Measurements from ENCODE around the gene TUBA4A. TPM values are rescaled to one million over a fixed set of nuclear protein-coding genes. Genes with fewer than 3 reads are reported as not detected.

The TUBA4A gene
- total RNA-seq, 1 donor from 2014 or later, result 85.1 TPM

DNA sequence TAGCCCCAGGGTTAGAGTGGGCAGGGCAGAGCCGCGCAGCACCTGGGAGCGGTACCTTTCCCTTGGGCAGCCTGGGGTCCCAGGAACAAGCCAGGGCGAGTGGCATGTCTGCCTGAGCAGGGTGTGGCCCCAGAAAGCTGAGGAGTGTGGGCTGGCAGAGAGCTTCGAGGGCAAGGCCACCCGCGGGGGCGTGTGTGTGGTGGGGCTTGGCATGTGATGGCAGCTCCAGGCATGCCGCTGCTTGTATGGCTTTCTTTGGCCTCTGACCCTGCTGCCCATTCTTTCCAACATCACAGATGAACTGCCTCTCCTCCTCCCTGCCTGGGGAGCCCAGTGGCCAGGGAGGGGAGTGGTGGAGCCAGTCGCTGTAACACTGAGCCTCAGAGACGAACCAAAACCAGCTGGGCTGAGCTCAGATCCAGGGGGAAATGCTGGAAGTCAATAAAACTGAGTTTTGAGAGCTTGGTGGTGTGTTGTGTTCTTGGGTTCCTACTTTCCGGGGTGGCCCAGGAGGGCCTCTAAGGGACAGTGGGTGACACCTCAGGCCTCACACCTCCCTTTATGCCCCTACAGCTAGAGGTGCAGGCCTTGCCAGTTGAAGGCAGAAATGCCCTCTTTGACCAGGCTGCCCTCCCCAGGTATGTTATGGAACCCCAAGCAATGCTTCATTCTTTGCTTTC lies 32.9 kb upstream of the TUBA4A start:
- DNase-seq (ENCODE audit: low spot score), result peak; percentile 69

DNA sequence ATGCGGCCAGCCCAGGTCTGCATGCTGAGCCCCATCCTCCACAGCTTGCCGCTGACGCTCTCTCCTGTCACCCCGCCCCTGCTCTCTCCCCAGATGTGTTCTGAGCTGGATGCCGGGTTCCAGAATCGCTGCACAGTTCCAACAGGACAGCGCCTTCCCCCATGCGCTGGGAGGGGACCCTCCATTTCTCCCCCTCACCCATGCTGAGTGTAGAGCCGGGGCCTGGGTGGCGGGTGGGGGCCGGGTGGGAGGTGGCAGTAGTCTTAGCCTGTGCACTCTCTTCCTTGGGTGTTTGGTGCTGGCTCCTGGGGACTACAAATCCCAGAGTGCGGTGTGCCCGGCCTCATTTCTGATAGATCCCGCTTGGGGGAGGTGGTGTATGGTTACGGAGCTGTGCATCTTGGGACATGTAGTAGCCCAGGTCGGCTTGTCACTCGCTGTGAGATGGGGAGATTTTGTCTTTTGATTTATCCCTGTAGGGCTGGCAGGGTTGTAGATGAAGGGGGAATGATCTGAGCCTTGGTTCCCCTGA lies 32.2 kb upstream of the TUBA4A start:
- peak; percentile 74 for DNase-seq (ENCODE audit: low spot score)

- DNase-seq (ENCODE audit: low spot score), result no peak
Observed at GRCh38 chr2:219285373-219285735, 31.6 kb upstream of the TUBA4A start.

DNA sequence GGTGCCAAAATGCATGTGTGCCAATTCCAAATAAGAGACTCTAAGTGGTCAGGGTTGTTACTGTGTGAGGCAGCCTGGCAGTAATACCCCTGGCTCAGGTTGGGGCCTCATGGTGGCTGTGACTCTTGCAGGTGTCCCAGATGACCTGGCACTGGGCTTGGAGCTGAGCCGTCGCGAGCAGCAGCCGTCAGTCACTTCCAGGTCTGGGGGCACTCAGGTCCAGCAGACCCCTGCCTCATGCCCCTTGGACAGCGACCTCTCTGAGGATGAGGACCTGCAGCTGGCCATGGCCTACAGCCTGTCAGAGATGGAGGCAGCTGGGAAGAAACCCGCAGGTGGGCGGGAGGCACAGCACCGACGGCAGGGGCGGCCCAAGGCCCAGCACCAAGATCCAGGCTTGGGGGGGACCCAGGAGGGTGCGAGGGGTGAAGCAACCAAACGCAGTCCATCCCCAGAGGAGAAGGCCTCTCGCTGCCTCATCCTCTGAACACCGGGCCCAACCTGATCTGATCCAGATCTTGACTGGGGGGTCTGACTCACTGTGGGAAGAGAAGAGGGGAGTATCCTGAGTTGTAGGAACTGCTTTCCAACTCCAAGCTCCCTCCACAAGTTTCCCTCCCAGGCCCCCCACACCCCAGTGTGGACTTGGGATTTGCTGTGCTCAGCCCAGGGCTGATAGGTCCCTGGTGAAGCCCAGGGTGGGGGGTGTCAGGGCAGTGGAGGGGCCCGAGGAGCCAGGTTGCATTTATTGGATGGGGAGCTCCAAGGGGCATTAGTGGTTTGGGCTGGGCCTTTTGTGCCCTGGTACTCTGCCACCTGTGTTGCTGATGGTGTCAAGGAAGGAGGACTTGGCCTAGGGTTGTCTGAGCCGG lies 31.0 kb upstream of the TUBA4A start:
- no peak for DNase-seq (ENCODE audit: low spot score)

DNA sequence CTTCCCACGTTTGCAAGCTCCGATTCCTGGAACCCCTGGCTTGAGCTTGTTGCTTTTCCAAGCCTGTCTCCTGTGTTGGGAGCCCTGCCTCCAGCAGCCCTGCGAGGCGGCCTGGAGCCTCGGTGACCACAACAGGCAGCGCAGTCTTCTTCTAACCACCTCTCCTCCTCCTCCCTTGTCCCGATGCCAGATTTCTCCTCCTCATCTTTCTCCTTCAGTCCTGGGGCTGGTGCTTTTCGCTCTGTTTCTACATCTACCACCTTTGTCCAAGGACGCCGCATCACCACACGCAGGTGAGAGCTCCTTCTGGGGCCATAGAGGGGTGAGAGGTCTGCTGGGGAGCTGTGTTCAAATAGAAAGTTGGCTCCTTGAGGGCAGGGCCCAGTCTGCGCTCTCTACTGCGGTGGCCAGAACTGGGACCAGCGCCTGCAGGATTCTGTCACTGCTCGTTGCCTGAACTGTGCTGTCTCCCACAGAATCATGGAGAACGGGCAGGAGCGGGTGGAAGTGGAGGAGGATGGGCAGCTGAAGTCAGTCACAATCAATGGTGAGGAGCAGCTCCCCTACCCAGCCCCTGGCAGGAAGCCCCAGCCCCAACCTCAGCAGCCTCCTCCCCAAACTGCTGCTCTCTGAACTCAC lies 29.3 kb upstream of the TUBA4A start:
- no peak for DNase-seq (ENCODE audit: low spot score)

GRCh38 chr2:219282375-219282774 lies 28.7 kb upstream of the TUBA4A start:
- DNase-seq (ENCODE audit: low spot score), result no peak

DNA sequence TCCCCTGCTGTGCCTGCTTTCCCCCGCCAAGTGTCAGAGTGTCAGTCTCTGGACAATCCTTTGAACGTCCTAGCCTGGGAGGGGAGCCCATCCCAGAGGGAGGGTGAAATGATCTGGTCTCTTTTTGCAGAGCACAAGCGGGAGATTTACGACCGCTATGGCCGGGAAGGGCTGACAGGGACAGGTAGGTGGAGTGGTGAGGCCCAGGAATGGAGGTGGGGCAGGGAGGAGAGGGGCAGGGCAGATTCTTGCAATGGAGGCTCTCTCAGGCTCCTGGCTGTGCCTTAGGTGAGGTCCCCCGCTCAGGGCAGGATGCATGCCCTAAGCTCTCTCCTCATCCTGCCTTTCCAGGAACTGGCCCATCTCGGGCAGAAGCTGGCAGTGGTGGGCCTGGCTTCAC lies 27.9 kb upstream of the TUBA4A start:
- DNase-seq (ENCODE audit: low spot score), result no peak

DNA sequence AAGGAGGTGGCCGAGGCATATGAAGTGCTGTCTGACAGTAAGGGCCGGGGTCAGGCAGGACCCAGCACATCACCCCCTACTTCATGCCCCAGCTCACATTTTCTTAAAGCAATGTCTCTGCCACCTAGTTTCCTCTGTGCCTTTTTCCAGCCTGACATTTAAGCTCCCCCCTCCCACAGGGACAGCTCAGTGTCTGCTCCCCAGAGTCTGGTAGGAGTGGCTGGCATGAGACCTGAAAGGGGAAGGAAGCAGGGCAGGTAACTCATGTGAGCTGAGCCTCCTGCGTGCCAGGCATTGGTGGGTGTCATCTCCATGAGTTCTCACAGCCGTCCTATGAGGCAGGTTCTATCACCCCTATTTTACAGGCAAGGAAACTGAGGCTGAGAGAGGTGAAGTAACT lies 26.9 kb upstream of the TUBA4A start:
- no peak for DNase-seq (ENCODE audit: low spot score)

DNA sequence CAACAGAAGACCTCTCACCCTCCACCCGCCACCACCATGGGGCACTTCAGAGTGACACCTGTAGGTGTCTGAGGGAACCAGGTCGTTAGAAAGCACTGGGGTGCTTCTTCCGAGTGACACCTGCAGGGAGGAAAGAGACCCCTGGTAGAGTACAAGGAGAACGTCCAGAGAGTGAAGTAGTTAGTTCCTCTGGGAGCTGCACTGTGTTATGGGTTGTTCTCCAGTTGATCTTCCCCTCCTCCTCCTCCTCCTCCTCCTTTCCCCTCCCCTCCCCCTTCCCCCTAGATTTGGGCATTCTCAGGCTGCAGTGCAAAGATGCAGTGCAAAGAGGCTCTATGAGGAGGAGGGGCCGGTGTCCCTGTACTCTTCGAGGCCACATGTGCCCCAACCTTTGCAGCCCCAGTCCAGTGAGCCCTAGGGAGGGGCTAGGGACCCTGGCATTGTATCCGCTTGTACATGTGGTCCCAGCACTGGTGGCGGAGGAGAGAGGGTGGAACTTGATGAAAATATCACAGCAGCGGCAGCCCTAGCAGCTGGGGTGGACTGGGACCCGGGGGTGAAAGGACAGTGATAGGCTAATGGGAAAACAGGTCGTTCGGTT lies 26.3 kb upstream of the TUBA4A start:
- DNase-seq (ENCODE audit: low spot score), result no peak

- peak; percentile 98 for DNase-seq (ENCODE audit: low spot score)
Observed at GRCh38 chr2:219279151-219279915, 25.6 kb upstream of the TUBA4A start, which contains the start of gene DNAJB2. Gene DNAJB2, plus strand, starts transcription at chr2:219279366. Its CDS starts 468 bp downstream, at chr2:219279834.

DNA sequence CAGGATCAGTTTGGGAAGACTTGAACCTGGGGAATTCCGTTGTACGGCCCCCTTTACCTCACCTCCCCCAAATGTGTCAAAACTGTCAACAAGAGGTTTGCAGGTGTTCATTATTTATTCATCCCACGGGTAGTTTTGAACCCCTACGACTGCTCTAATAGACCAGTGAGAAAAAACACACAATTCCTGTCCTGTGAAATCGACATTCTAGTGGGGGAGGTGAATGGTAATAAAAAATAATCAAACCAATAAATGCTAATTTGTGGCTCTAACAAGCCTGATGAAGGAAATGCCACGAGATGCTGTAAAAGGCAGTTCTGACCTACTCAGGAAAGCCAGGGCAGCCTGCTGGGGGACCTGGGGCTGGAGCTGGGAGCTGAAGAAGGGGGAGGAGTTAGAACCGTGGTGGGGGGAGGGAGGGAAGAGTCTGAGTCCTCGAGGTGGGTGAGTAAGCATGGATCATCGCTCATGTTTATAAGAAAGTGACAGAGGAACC lies 25.0 kb upstream of the TUBA4A start:
- no peak for DNase-seq (ENCODE audit: low spot score)

DNA sequence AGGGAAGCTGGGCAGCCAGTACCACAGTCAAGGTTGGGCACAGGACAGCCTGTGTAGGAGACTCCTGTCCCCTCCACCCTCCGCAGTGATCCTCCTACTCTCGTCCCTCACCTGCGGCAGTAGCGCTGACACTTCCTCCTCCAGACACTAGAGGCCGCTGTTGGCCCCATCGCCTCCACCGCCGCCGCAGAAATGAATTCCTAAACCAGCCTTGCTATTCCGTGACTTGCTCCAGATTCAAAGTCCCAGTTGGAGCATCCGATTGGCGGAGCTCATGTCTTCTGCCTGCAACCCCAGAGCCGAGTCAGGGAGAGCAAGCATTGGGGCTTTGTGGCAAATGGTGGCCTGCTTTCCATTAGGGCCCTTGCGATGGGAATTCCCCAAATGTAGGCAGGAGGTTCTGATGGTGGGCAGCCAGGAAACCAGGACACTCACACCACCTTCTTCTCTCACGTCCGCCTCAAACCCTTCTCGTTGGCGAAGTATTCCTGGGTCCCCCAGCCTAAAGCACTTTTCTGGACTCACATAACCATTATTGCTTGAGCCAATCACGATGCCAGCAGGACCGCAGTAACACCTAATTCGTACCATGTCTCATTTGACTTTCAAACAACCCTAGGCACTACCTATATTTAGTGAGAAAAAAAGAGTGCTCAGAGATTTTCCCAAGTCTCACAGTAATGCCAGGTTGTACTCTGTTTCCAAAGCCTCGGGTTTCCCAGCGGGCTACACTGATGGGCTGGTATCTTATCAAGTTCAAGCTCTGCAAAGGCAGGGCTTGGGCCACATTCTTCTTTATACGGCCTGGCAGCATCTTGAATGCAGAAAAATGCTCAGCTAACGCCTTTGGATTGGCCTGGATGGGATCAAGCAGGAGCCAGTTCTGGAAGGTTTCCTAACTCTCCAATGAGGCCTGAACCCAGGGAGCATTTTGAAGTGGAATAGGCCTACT lies 24.3 kb upstream of the TUBA4A start:
- DNase-seq (ENCODE audit: low spot score), result peak; percentile 78

DNA sequence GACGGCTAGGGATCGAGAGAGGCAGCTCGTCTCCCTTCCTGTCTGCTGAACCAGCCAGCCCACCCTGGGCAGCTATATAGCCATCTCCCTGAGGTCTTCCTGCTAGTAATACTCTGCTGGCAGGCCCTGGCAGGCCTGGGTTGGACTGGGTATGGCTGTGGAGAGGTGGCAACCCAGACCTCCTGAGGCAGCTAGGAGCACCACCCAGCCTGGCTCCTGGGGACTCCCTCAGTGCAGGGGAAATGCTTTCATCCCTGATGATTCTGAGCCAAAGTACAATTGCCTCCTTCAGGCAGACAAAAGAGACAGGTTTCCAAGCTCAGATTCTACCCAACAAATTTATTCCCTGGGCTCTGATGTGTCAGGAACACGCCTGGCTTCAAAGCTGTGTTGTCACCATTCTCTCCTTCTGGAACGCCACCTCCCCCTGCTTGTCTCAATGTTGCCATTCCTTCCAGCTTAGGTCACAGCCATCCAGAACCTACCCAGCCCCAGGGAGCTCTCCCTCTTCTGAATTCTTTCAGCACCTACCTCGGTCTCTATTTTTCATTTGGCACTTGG lies 20.7 kb upstream of the TUBA4A start:
- DNase-seq (ENCODE audit: low spot score), result no peak

DNA sequence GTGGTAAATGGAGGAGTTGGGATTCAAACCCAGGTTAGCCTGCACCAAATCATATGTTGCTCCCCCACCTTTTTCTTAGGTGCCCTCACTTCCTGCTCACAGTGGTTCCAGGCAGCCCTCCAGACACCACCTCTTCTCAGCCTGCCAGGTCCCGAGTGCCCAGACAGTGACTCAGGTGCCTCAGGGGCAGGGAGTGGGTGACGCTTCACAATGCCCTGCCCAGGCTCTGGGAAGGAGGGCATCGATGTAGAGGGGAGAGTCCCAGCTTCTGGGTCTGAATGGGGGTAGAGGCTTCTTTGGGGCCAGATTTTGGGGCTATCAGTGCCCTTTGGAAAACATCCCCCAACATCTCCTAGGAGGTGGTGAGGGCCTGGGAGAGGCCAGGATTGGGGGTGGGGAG lies 20.2 kb upstream of the TUBA4A start:
- DNase-seq (ENCODE audit: low spot score), result no peak

GRCh38 chr2:219272995-219273394 lies 19.3 kb upstream of the TUBA4A start:
- DNase-seq (ENCODE audit: low spot score), result no peak

DNA sequence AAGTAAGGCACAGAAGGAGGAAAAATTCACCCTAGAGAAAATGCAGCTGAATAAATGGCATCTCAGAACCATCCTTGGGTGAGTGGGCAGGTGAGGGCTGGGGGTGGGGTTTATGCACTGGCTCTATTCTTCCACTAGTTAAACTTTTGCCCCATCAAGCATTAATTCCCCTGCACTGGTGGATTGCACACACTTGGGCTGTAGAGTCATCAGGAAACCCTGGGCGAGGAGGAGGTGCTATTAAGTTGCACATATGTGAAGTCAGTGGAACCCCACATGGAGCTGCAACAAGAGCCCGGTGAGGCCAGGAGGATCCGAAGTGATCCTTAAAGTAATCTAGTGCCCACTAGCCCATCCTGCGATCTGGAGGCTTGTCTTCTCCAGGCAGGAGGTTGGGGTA lies 18.6 kb upstream of the TUBA4A start:
- DNase-seq (ENCODE audit: low spot score), result no peak

DNA sequence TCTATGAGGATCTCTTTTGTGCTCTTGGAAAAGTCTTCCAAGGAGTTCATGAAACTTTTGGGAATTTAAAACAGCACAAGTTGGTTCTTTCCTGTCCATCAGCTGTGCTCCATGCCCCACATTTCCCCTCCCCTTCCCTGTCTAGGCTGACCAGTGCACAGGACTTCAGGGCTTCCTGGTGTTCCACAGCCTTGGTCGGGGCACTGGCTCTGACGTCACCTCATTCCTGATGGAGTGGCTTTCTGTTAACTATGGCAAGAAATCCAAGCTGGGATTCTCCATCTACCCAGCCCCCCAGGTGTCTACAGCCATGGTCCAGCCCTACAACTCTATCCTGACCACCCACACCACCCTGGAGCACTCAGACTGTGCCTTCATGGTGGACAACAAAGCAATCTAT lies 17.3 kb upstream of the TUBA4A start:
- no peak for DNase-seq (ENCODE audit: low spot score)

- DNase-seq (ENCODE audit: low spot score), result no peak
Observed at GRCh38 chr2:219270055-219270372, 16.3 kb upstream of the TUBA4A start.

GRCh38 chr2:219269362-219270054 lies 15.8 kb upstream of the TUBA4A start:
- peak; percentile 74 for DNase-seq (ENCODE audit: low spot score)

All from ureter (tissue), 1 donor.